ENCODE data around the gene GNA15.

The GNA15 gene

DNA sequence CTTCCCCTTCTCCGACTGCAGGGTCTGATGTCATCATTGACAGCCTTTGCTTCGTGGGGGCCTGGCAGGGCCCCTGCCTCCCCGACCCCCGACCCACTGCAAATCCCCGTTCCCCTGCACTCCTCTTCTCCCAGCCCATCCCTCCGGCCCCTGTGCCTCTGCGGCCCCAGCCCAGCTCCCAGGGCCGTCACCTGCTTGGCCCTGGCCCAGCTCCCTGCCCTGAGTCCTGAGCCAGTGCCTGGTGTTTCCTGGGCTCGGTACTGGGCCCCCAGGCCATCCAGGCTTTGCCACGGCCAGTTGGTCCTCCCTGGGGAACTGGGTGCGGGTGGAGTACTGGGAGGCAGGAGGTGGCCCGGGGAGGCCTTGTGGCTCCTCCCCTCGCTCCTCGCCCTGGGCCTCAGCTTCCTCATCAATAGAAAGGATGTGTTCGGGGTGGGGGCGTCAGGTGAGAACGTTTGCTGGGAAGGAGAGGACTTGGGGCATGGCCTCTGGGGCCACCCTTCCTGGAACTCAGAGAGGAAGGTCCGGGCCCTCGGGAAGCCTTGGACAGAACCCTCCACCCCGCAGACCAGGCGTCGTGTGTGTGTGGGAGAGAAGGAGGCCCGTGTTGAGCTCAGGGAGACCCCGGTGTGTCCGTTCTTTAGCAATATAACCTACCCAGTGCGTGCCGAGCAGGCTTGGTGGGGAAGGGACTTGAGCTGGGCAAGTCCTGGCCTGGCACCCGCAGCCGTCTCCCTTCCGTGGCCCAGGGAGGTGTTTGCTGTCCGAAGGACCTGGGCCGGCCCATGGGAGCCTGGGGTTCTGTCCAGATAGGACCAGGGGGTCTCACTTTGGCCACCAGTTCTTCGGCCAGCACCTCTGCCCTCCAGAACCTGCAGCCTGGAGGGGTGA is 72.7 kb downstream of the GNA15 start:
- DNase-seq (ENCODE audit: low read depth in 3 of 3) = no peak

GRCh38 chr19:3210347-3211017 is 74.6 kb downstream of the GNA15 start:
- DNase-seq (ENCODE audit: low read depth in 3 of 3) = peak; percentile 53 to 56 (median 55)

GRCh38 chr19:3211191-3211590 is 75.4 kb downstream of the GNA15 start:
- DNase-seq (ENCODE audit: low read depth in 3 of 3) = no peak

DNA sequence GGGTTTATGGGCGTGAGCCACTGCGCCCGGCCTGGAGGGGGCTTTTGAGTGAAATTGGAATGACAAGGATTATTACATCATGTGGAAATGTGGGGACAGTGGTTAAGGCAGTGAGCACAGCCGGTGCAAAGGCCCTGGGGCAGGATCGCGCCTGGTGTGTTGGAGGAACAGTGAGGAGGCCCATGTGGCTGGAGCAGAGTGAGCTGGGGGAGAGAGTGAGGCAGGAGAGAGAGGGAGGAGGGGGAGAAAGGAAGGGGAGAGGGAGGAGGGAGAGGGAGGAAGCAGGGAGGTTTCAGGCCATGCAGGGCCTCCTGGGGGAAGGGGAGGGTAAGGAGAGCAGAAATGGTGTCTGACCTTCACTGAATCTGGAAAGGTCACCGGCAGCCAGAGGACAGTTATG is 77.3 kb downstream of the GNA15 start:
- DNase-seq (ENCODE audit: low read depth in 3 of 3) = no peak
